Smooth muscle cell of trachea (primary cell): ENCODE data around the gene PKP2. TPM values are rescaled to one million over a fixed set of nuclear protein-coding genes. Genes with fewer than 3 reads are reported as not detected.

Experiments
- total RNA-seq: library from RNA; depleted of rRNA; stranded (reverse); fragments of >200 nt; gene quantifications from 2 replicates; pipeline ENCODE4 v1.2.1, GENCODE V29; 2014

Gene PKP2
- not detected in 2 replicates for total RNA-seq

GRCh38 chr12:32896432-32897280, at the start of gene PKP2:
Gene PKP2 (minus strand): TSS chr12:32896777. CDS start chr12:32896731, 46 bp downstream.

GRCh38 chr12:32755654-32756475, 140.7 kb downstream of the PKP2 start, which contains the start of gene YARS2:
Gene YARS2 (minus strand): TSS chr12:32755897. CDS start chr12:32755874, 23 bp downstream.

Other genes with a start within 250 kb of the PKP2 start
- gene DNM1L, start 217.5 kb downstream of the PKP2 start, total RNA-seq: 55.2 and 78.5 TPM in 2 replicates
- 31.1 and 36.6 TPM in 2 replicates for gene YARS2, start 140.9 kb downstream of the PKP2 start, total RNA-seq